ENCODE data around the gene KRT17. TPM values are rescaled to one million over a fixed set of nuclear protein-coding genes. Genes with fewer than 3 reads are reported as not detected.
"Not testable (repeated sequence)": the region's sequence is repeated elsewhere in the genome, so short reads cannot be mapped to it uniquely, and the experiment has no call there.

KRT17 gene
- total RNA-seq, 1 donor from 2014 or later = not detected

- H3K4me1 ChIP-seq = peaks cover 5% of the 10 kb centered on the region
- H3K27me3 ChIP-seq (ENCODE audit: low read depth) = peaks cover 77% of the 10 kb centered on the region
- H3K36me3 ChIP-seq = no peaks in the 10 kb centered on the region
- no peak for TF ChIP-seq CTCF (IDR thresholded peaks at IDR 0.05; ENCODE audit: borderline replicate concordance)
- no peaks in the 10 kb centered on the region for H3K9me3 ChIP-seq (replicated peaks)
- no peak overlapping the region for H3K4me3 ChIP-seq
- intact Hi-C loops (cut with micrococcal nuclease) = no loop called here
- no peak for DNase-seq
- no peak overlapping the region for H3K27ac ChIP-seq (replicated peaks)
These were observed 2.5 kb downstream of the KRT17 start for GRCh38 chr17:41621916-41622315.

- H3K27me3 ChIP-seq (ENCODE audit: low read depth) = peaks cover 82% of the 10 kb centered on the region
- H3K4me1 ChIP-seq; H3K4me3 ChIP-seq; H3K27ac ChIP-seq (replicated peaks); intact Hi-C loops (cut with micrococcal nuclease); DNase-seq; H3K9me3 ChIP-seq (replicated peaks); H3K36me3 ChIP-seq: not testable (repeated sequence)
These were observed 2.9 kb downstream of the KRT17 start for GRCh38 chr17:41621435-41621817.

- TF ChIP-seq CTCF (IDR thresholded peaks at IDR 0.05; ENCODE audit: borderline replicate concordance) = no peak
- DNase-seq = no peak
These were observed 3.6 kb downstream of the KRT17 start for GRCh38 chr17:41620583-41621434.

GRCh38 chr17:41619927-41620582, 4.3 kb downstream of the KRT17 start:
- H3K4me1 ChIP-seq; H3K27ac ChIP-seq (replicated peaks); H3K36me3 ChIP-seq; H3K9me3 ChIP-seq (replicated peaks); H3K4me3 ChIP-seq; intact Hi-C loops (cut with micrococcal nuclease); DNase-seq: not testable (repeated sequence)
- H3K27me3 ChIP-seq (ENCODE audit: low read depth) = peaks cover 95% of the 10 kb centered on the region

More at GRCh38 chr17:41620583-41621434, 3.6 kb downstream of the KRT17 start:
- Histone ChIP-seq H3K36me3 (no peaks in the 10 kb centered on the region), H3K27ac (replicated peaks) (no peak overlapping the region), H3K4me3 (no peak overlapping the region), H3K4me1 (peaks cover 5% of the 10 kb centered on the region), H3K9me3 (replicated peaks) (no peaks in the 10 kb centered on the region), H3K27me3 (ENCODE audit: low read depth) (peaks cover 88% of the 10 kb centered on the region)
- intact Hi-C loops (cut with micrococcal nuclease) = no loop called here

- H3K4me1 ChIP-seq = no peaks in the 10 kb centered on the region
- no peak for DNase-seq
- H3K36me3 ChIP-seq = no peaks in the 10 kb centered on the region
- intact Hi-C loops (cut with micrococcal nuclease) = no loop called here
- H3K9me3 ChIP-seq (replicated peaks) = no peaks in the 10 kb centered on the region
- peaks cover 95% of the 10 kb centered on the region for H3K27me3 ChIP-seq (ENCODE audit: low read depth)
- no peak overlapping the region for H3K27ac ChIP-seq (replicated peaks)
- no peak overlapping the region for H3K4me3 ChIP-seq
- no peak for TF ChIP-seq CTCF (IDR thresholded peaks at IDR 0.05; ENCODE audit: borderline replicate concordance)
These were observed 5.1 kb downstream of the KRT17 start for GRCh38 chr17:41619036-41619926.

GRCh38 chr17:41618341-41619035, 5.9 kb downstream of the KRT17 start:
- Histone ChIP-seq H3K27me3 (ENCODE audit: low read depth) (peaks cover 95% of the 10 kb centered on the region), H3K4me1 (no peaks in the 10 kb centered on the region), H3K9me3 (replicated peaks) (no peaks in the 10 kb centered on the region), H3K36me3 (no peaks in the 10 kb centered on the region), H3K27ac (replicated peaks) (no peak overlapping the region), H3K4me3 (no peak overlapping the region)
- intact Hi-C loops (cut with micrococcal nuclease) = no loop called here
- DNase-seq = no peak
- no peak for TF ChIP-seq CTCF (IDR thresholded peaks at IDR 0.05; ENCODE audit: borderline replicate concordance)

Measured in left ventricle myocardium inferior (tissue), 1 donor.